ENCODE data around the gene DLG2.

- TF ChIP-seq REST (IDR thresholded peaks at IDR 0.05) (no peak), CTCF (IDR thresholded peaks at IDR 0.05; ENCODE audit: low read depth, low read length, missing input control) (no peak)
Observed at GRCh38 chr11:84273541-84273940, 1353.6 kb downstream of the DLG2 start.
